Right renal cortex interstitium (tissue), 3 donors: ENCODE data around the gene OST4. TPM values are rescaled to one million over a fixed set of nuclear protein-coding genes. Genes with fewer than 3 reads are reported as not detected.
A peak's percentile ranks its signal among the peaks of the same experiment; 100 is the strongest.
"Not testable (repeated sequence)": the region's sequence is repeated elsewhere in the genome, so short reads cannot be mapped to it uniquely, and the experiment has no call there.

Source experiments
- DNase-seq, 3 donors: peaks; one replicate each; pipeline ENCODE4 v3.0.0-alpha.2; 2013; ENCODE audit warnings: low read depth in 3 of 3, low spot score in 2 of 3
- polyA plus RNA-seq, 3 donors: library from polyadenylated mRNA; unstranded; fragments of 120-200 nt; gene quantifications; one replicate each; pipeline ENCODE4 v1.2.1, GENCODE V29; 2013; ENCODE audit not compliant: insufficient read length in 3 of 3

Gene OST4
- polyA plus RNA-seq, 3 donors = 229 to 284 (median 261) TPM

GRCh38 chr2:27080140-27080469 lies 8.7 kb upstream of the OST4 start:
- DNase-seq = no peak

DNA sequence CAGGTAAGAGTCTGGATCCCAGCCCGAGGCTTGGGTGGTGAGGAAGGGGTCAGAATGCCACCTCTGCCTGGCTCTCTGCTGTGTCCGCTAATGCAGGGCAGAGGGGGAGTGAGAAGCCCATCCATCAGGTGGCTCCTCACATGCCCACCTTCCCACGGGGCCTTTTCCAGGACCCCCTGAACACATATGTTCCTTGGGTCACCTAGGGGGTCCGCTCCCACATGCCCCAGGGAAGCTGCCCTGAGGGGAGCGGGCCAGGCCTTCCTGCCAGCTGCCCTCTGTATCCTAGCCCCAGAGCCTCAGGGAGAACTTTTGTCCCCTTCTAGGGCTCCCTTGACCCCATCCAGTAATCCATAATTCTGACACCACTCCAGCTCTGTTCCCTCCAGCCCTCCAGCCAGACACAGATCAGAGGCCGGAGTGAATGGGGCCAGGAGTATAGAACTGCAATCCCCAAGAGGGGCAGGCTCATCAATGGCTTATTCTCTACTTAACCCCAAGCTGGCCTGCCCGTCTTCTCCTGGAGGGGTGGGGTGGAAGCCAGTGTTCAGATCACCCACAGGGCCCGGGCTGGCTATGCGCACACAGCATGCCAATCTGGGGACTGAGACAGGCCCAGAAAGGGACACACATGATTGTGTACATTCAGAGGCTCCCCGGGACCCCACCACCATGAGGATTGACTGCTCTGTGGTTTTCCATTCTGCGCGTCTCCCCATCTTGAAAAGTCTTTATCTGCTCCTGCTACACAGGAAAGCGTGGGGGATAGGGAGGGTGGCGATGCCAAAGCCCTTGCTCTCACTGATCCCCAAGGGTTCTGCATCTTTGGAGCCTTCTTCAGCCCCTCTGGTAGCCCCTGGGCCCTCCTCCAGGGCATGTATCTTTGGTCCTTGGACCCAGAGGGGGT lies 8.0 kb upstream of the OST4 start:
- no peak for DNase-seq

DNA sequence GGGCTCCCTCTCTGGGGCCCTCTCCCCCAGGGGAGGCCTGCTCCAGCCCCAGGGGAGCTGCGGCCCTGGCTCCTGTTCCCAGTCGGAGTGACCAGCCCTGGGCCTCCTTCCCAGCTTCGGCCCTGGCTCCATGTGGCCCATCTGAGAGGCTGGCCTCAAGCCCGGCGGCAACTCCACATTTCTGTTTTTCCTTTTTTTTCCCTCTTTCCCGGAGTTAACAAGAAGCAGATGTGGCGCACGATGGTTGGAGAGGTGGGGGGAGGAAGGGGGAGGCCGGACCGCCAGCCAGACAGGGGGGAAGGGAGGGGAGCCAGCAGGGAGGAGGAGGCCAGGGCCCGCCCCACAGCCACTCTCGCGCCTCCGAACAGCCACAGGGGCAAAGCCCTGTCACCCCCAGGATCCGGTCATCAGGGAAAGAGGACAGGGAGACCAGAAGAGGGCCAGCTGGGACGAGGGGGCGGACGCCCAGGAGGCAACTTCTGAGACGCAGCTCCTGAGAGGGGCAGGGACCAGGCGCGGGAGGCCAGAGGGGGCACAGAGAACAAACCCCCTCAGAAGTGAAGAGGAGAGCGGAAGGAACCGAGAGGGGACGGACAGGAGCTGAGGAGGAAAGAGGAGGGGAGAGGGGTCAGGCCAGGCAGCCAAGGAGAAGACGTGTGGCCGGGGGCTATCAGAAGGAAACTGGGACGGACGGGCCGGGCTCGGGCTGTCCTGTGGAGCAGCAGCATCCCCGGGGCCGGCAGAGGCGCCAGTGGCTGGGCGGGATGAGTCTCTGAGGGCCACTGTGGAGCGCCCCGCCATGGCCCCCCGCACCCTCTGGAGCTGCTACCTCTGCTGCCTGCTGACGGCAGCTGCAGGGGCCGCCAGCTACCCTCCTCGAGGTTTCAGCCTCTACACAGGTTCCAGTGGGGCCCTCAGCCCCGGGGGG lies 7.1 kb upstream of the OST4 start, which contains the start of gene EMILIN1:
Gene EMILIN1 (plus strand): TSS at position 349 of the 928 bp plus-strand sequence. CDS start 451 bp downstream, at position 800.
- peak in 1 of 3 donors; percentile 76 for DNase-seq

- no peak for DNase-seq
These were observed 5.8 kb upstream of the OST4 start for GRCh38 chr2:27077231-27077630.

- no peak for DNase-seq
These were observed 4.9 kb upstream of the OST4 start for GRCh38 chr2:27076323-27076722.

- DNase-seq = not testable (repeated sequence)
These were observed 4.1 kb upstream of the OST4 start for GRCh38 chr2:27075566-27075871.

DNA sequence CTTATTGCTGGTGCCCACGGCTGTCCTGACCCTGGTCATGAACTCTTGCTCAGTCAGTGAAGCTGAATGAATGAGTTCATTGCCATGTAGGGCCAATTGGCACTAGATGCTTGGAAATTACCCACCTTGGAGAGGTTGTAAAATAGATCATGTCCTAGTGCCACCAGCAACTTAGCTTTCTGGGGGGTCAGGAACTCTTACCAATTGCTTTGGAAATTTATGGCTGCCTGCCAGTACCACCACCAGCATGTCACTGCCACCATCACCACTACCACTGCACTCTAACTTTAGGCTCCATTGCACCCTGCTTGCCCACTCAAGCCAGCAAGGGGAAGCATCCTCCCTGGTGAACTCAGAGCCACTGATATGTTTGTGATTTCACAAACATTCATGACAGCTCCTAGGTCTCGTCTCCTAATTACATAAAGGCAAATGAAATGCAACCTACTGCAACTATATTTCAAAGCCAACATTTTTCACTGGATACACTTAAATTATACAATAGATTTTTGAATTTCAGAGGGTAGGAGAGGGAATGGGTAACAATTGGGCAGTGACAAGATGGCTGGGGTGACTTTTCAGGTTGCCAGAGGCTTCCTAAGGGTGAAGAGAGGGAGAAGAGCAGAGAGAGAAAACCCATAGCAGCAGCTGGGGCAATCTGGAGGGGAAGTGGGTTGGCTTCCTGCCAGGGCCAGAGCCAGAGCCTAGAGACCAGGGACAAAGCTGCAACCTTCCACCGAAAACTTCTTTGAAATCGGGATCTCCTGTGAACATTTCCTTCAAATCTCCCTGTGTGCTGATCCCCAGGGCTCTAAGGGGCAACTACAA lies 3.5 kb upstream of the OST4 start:
- DNase-seq = no peak

GRCh38 chr2:27073782-27074181 lies 2.3 kb upstream of the OST4 start:
- no peak for DNase-seq

DNA sequence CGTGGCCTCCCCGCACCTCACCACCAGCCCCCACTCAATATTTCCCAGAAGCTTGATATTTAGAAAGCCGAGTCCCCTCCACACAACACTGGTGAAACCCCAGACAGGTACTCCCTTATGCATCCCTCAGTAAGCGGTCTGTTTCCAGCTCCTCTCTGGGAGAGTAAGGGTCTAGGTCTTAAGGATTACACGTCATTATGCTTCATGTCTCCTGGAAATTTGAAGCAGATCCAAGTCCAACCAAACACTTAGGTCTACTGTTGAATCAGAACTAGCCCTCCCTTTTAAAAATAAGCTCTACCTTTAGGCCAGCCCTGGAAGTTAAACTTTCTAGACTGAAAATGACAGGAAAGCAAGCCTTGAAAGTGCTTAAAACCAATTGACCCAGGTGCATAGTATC lies 1.5 kb upstream of the OST4 start:
- no peak for DNase-seq

GRCh38 chr2:27071990-27072830 lies 756 bp upstream of the OST4 start:
- DNase-seq = peak in 1 of 3 donors; percentile 78

- DNase-seq = no peak
These were observed 689 bp downstream of the OST4 start for GRCh38 chr2:27070653-27071276.

GRCh38 chr2:27069961-27070618 lies 1.4 kb downstream of the OST4 start:
- no peak for DNase-seq

DNA sequence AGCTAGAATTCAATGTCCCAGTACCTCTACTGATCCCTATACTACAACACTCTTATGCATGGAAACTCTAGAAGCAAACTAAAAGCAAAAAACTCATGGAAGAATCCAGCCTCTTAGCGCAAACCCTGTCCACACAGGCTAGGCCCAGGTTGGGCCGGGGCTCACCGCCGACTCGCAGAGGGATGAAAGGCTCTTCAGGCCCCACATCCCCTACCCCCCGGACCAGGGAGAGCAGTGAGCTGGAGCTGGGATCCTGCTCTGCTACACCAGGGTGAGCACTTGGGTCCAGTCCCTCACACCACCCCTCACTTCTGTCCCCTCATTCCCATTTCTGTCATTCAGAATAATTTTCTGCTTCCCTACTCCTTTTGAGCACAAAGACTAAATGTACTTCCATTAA lies 2.0 kb downstream of the OST4 start:
- no peak for DNase-seq

- DNase-seq = no peak
These were observed 4.1 kb downstream of the OST4 start for GRCh38 chr2:27067385-27067784.

- no peak for DNase-seq
These were observed 6.3 kb downstream of the OST4 start for GRCh38 chr2:27065128-27065527.

GRCh38 chr2:27060323-27060722 lies 11.1 kb downstream of the OST4 start:
- DNase-seq = no peak

GRCh38 chr2:27059141-27059820 lies 12.2 kb downstream of the OST4 start:
- DNase-seq = no peak

DNA sequence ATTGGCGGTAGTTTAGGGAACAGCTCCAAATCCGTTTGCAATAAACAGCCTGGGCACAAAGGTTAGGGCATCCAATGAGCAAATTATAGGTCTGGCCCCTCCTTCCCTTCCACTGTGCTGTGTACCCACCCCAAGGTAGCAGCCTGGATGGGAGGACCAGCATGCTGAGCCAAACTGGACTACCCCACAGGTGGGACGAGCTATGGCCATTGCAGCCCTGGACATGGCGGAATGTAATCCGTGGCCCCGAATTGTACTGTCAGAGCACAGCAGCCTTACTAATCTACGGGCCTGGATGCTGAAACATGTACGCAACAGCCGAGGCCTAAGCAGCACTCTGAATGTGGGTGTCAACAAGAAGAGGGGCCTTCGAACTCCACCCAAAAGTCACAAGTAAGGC lies 13.2 kb downstream of the OST4 start:
- no peak for DNase-seq
